ENCODE measurements around the gene CYTH1.

CYTH1 gene

GRCh38 chr17:78739331-78739931 is 42.6 kb downstream of the CYTH1 start:
- no peak overlapping the region for H3K27ac ChIP-seq
- H3K4me1 ChIP-seq = peaks cover 29% of the 10 kb centered on the region

GRCh38 chr17:78738698-78739097 is 43.4 kb downstream of the CYTH1 start:
- H3K4me2 ChIP-seq (ENCODE audit: low read length) = no peak overlapping the region
- H2AFZ ChIP-seq = no peak overlapping the region
- H3K9me3 ChIP-seq (ENCODE audit: control insufficient read depth, low read length) = no peaks in the 10 kb centered on the region
- no peaks in the 10 kb centered on the region for H3K27me3 ChIP-seq (ENCODE audit: control insufficient read depth, insufficient read depth, low read length)
- H3K9ac ChIP-seq = no peak overlapping the region
- peaks cover 29% of the 10 kb centered on the region for H3K4me1 ChIP-seq
- H3K79me2 ChIP-seq = peaks cover 35% of the 10 kb centered on the region
- no peaks in the 10 kb centered on the region for H3K36me3 ChIP-seq (ENCODE audit: control insufficient read depth, insufficient read depth, low read length)
- no peak overlapping the region for H3K27ac ChIP-seq
- TF ChIP-seq CTCF (IDR thresholded peaks at IDR 0.05) = no peak
- no peak overlapping the region for H3K4me3 ChIP-seq (ENCODE audit: low read depth, low read length)

More at GRCh38 chr17:78739331-78739931, 42.6 kb downstream of the CYTH1 start:
- H3K4me3 ChIP-seq (ENCODE audit: low read depth, low read length) = no peak overlapping the region
- H3K9ac ChIP-seq = no peak overlapping the region
- no peak overlapping the region for H3K4me2 ChIP-seq (ENCODE audit: low read length)
- no peaks in the 10 kb centered on the region for H3K36me3 ChIP-seq (ENCODE audit: control insufficient read depth, insufficient read depth, low read length)
- H3K79me2 ChIP-seq = peaks cover 32% of the 10 kb centered on the region
- H2AFZ ChIP-seq = no peak overlapping the region
- H3K9me3 ChIP-seq (ENCODE audit: control insufficient read depth, low read length) = no peaks in the 10 kb centered on the region
- TF ChIP-seq CTCF (IDR thresholded peaks at IDR 0.05) = no peak
- H3K27me3 ChIP-seq (ENCODE audit: control insufficient read depth, insufficient read depth, low read length) = no peaks in the 10 kb centered on the region

- peaks cover 35% of the 10 kb centered on the region for H3K79me2 ChIP-seq
- H3K27ac ChIP-seq = no peak overlapping the region
- no peaks in the 10 kb centered on the region for H3K27me3 ChIP-seq (ENCODE audit: control insufficient read depth, insufficient read depth, low read length)
- no peak for TF ChIP-seq CTCF (IDR thresholded peaks at IDR 0.05)
- no peak overlapping the region for H3K9ac ChIP-seq
- H3K4me1 ChIP-seq = peaks cover 29% of the 10 kb centered on the region
- H3K4me3 ChIP-seq (ENCODE audit: low read depth, low read length) = no peak overlapping the region
- no peaks in the 10 kb centered on the region for H3K36me3 ChIP-seq (ENCODE audit: control insufficient read depth, insufficient read depth, low read length)
- H2AFZ ChIP-seq = no peak overlapping the region
- H3K4me2 ChIP-seq (ENCODE audit: low read length) = no peak overlapping the region
- no peaks in the 10 kb centered on the region for H3K9me3 ChIP-seq (ENCODE audit: control insufficient read depth, low read length)
These were observed 43.8 kb downstream of the CYTH1 start for GRCh38 chr17:78738278-78738677.

GRCh38 chr17:78737332-78737731 is 44.7 kb downstream of the CYTH1 start:
- Histone ChIP-seq H3K4me3 (ENCODE audit: low read depth, low read length) (no peak overlapping the region), H3K4me2 (ENCODE audit: low read length) (peak overlapping the region; percentile 76), H3K36me3 (ENCODE audit: control insufficient read depth, insufficient read depth, low read length) (no peaks in the 10 kb centered on the region), H3K9ac (no peak overlapping the region), H3K27ac (peak overlapping the region; percentile 80), H3K27me3 (ENCODE audit: control insufficient read depth, insufficient read depth, low read length) (no peaks in the 10 kb centered on the region), H3K9me3 (ENCODE audit: control insufficient read depth, low read length) (no peaks in the 10 kb centered on the region), H3K4me1 (peaks cover 29% of the 10 kb centered on the region), H2AFZ (peak overlapping the region; percentile 79), H3K79me2 (peaks cover 35% of the 10 kb centered on the region)
- TF ChIP-seq CTCF (IDR thresholded peaks at IDR 0.05) = no peak

GRCh38 chr17:78736526-78737079 is 45.5 kb downstream of the CYTH1 start:
- peak overlapping the region; percentile 79 for H3K4me3 ChIP-seq (ENCODE audit: low read depth, low read length)
- H3K4me2 ChIP-seq (ENCODE audit: low read length) = peak overlapping the region; percentile 76
- H3K79me2 ChIP-seq = peaks cover 33% of the 10 kb centered on the region
- H3K9ac ChIP-seq = peak overlapping the region; percentile 38
- H3K9me3 ChIP-seq (ENCODE audit: control insufficient read depth, low read length) = no peaks in the 10 kb centered on the region
- H3K27me3 ChIP-seq (ENCODE audit: control insufficient read depth, insufficient read depth, low read length) = no peaks in the 10 kb centered on the region
- peaks cover 29% of the 10 kb centered on the region for H3K4me1 ChIP-seq
- peak overlapping the region; percentile 79 for H2AFZ ChIP-seq
- H3K27ac ChIP-seq = peak overlapping the region; percentile 80
- no peaks in the 10 kb centered on the region for H3K36me3 ChIP-seq (ENCODE audit: control insufficient read depth, insufficient read depth, low read length)
- no peak for TF ChIP-seq CTCF (IDR thresholded peaks at IDR 0.05)

All from parathyroid adenoma (tissue), 2 donors.